Measurements from ENCODE around the gene WDR4. TPM values are rescaled to one million over a fixed set of nuclear protein-coding genes. Genes with fewer than 3 reads are reported as not detected.
A peak's percentile ranks its signal among the peaks of the same experiment; 100 is the strongest.

WDR4 gene
- total and polyA plus RNA-seq, 9 of the 15 experiments (the other 6 are each of a cell fraction or from before 2014, with no cell fraction given): 5.4 to 95.4 (median 32.1) TPM

DNA sequence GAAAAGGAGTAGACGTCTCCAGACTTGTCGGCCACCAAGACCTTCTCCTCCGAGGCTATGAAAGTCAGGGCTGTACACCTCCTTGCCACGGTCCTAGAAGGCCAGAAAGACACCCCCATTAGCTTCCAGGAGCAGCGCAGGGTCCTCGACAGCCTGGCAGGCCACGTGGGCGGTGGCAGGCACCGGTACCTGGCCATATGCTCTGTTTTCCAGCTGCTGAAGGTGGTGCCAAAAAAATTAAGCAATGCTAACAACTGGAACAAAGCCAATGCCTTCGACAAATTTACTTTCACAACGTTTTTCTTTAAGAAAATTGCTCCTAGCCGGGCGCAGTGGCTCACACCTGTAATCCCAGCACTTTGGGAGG, 15.9 kb downstream of the WDR4 start:
- DNase-seq (ENCODE audit: extremely low read depth in 1 of 4, low spot score in 3 of 4): no peak
- 92% methylated on average over 13 of the region's 13 CpGs for WGBS (ENCODE audit: insufficient coverage, low coverage, missing lambda C conversion rate)
- peaks cover 0 to 38% of the 10 kb centered on the region in 2 experiments; a peak in 1 of 5 replicates for H3K4me1 ChIP-seq (replicated peaks in 1 of 2; ENCODE audit: control insufficient read depth in 2 of 2, insufficient read depth in 2 of 2, low read length in 2 of 2)
- no peak overlapping the region for H3K4me2 ChIP-seq (ENCODE audit: insufficient read depth, low read length)
- in situ Hi-C loops (cut with MboI): no loop called here
- no peaks in the 10 kb centered on the region for H3K27me3 ChIP-seq (ENCODE audit: control insufficient read depth in 2 of 2, insufficient read depth in 2 of 2, low read length in 2 of 2)
- peaks cover 3% of the 10 kb centered on the region for H3K9me1 ChIP-seq (ENCODE audit: control insufficient read depth, insufficient read depth, low read length)
- ChIA-PET POLR2A (interaction anchor here (1.2 kb wide), 1 partner anchor 9 kb away, joined by 3 read pairs; no protein-coding TSS in a partner anchor), CTCF (ENCODE audit: low intra/inter-chr PET ratio) (interaction anchor here (0.5 kb wide), 1 partner anchor 959 kb away, joined by 4 read pairs; no protein-coding TSS in a partner anchor)
- no peak overlapping the region for H3K27ac ChIP-seq (ENCODE audit: extremely low read depth, low read depth, low read length)
- ATAC-seq: no peak
- H3K79me2 ChIP-seq (ENCODE audit: control insufficient read depth, insufficient read depth, low read length): peaks cover 87% of the 10 kb centered on the region
- peak overlapping the region in 1 of 2 experiments; percentile 50; a peak in 1 of 4 replicates for H3K9ac ChIP-seq (ENCODE audit: insufficient read depth in 1 of 2, low read depth in 2 of 2, low read length in 2 of 2)
- FAIRE-seq: no peak
- peaks cover 94% of the 10 kb centered on the region for H3K36me3 ChIP-seq (ENCODE audit: control insufficient read depth, insufficient read depth, low read length)
- intact Hi-C loops (cut with micrococcal nuclease): no loop called here
- H3K4me3 ChIP-seq: no peak overlapping the region
- no TSS peak for BruUV-seq (replicated peaks)
- peaks cover 30% of the 10 kb centered on the region for H4K20me1 ChIP-seq (replicated peaks; ENCODE audit: control insufficient read depth, insufficient read depth, low read length)
- H2AFZ ChIP-seq (ENCODE audit: low read depth, low read length): no peak overlapping the region
- H3K9me3 ChIP-seq (replicated peaks; ENCODE audit: control insufficient read depth, insufficient read depth, low read depth, low read length): no peaks in the 10 kb centered on the region
- no peak for TF ChIP-seq NFE2 (IDR thresholded peaks at IDR 0.05; ENCODE audit: low read depth)
- no peak for TF ChIP-seq ZKSCAN3 (CRISPR knock-in tag; IDR thresholded peaks at IDR 0.05)
- no peak for TF ChIP-seq PTTG1 (tag; IDR thresholded peaks at IDR 0.05; ENCODE audit: low read depth)
- TF ChIP-seq POLR3A (IDR thresholded peaks at IDR 0.05; ENCODE audit: borderline replicate concordance, extremely low read depth, insufficient read depth, insufficient read length): no peak
- no peak for TF ChIP-seq ZNF780A (CRISPR knock-in tag; IDR thresholded peaks at IDR 0.05)
- TF ChIP-seq, protein P1, sequence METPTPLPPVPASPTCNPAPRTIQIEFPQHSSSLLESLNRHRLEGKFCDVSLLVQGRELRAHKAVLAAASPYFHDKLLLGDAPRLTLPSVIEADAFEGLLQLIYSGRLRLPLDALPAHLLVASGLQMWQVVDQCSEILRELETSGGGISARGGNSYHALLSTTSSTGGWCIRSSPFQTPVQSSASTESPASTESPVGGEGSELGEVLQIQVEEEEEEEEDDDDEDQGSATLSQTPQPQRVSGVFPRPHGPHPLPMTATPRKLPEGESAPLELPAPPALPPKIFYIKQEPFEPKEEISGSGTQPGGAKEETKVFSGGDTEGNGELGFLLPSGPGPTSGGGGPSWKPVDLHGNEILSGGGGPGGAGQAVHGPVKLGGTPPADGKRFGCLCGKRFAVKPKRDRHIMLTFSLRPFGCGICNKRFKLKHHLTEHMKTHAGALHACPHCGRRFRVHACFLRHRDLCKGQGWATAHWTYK (CRISPR knock-in tag; IDR thresholded peaks at IDR 0.05): no peak
- no peak for TF ChIP-seq HLTF (IDR thresholded peaks at IDR 0.05)
- no peak for TF ChIP-seq ZNF583 (CRISPR knock-in tag; IDR thresholded peaks at IDR 0.05)
- no peak for TF ChIP-seq HDAC2 (IDR thresholded peaks at IDR 0.05)
- TF ChIP-seq, protein P2, sequence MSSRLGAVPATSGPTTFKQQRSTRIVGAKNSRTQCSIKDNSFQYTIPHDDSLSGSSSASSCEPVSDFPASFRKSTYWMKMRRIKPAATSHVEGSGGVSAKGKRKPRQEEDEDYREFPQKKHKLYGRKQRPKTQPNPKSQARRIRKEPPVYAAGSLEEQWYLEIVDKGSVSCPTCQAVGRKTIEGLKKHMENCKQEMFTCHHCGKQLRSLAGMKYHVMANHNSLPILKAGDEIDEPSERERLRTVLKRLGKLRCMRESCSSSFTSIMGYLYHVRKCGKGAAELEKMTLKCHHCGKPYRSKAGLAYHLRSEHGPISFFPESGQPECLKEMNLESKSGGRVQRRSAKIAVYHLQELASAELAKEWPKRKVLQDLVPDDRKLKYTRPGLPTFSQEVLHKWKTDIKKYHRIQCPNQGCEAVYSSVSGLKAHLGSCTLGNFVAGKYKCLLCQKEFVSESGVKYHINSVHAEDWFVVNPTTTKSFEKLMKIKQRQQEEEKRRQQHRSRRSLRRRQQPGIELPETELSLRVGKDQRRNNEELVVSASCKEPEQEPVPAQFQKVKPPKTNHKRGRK (tag; IDR thresholded peaks at IDR 0.05): no peak
- TF ChIP-seq KDM2B (CRISPR knock-in tag; IDR thresholded peaks at IDR 0.05): no peak
- TF ChIP-seq, protein P3, sequence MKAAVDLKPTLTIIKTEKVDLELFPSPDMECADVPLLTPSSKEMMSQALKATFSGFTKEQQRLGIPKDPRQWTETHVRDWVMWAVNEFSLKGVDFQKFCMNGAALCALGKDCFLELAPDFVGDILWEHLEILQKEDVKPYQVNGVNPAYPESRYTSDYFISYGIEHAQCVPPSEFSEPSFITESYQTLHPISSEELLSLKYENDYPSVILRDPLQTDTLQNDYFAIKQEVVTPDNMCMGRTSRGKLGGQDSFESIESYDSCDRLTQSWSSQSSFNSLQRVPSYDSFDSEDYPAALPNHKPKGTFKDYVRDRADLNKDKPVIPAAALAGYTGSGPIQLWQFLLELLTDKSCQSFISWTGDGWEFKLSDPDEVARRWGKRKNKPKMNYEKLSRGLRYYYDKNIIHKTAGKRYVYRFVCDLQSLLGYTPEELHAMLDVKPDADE (conservative IDR thresholded peaks at IDR 0.05; ENCODE audit: control insufficient read depth, low read depth, low read length): no peak
